ENCODE measurements around the gene PXDC1. TPM values are rescaled to one million over a fixed set of nuclear protein-coding genes. Genes with fewer than 3 reads are reported as not detected.
"Not testable (repeated sequence)": the region's sequence is repeated elsewhere in the genome, so short reads cannot be mapped to it uniquely, and the experiment has no call there.

Gene PXDC1
- total and polyA plus RNA-seq, 4 donors = 21.0 to 53.8 (median 43.3) TPM

- Histone ChIP-seq H3K4me1 (ENCODE audit: control insufficient read depth in 5 of 5, insufficient read depth in 5 of 5, low read length in 5 of 5) (peaks cover 2 to 7% (median 4%) of the 10 kb centered on the region in 5 donors), H3K9ac (ENCODE audit: insufficient read depth in 1 of 2, low read length in 2 of 2) (no peak overlapping the region), H3K36me3 (ENCODE audit: control insufficient read depth in 4 of 4, insufficient read depth in 4 of 4, low read length in 4 of 4) (no peaks in the 10 kb centered on the region), H3K27ac (ENCODE audit: low read depth in 1 of 2, low read length in 1 of 2) (no peak overlapping the region), H3K27me3 (ENCODE audit: control insufficient read depth in 3 of 3, insufficient read depth in 3 of 3, low read length in 2 of 3) (no peaks in the 10 kb centered on the region), H3K9me3 (ENCODE audit: control insufficient read depth in 4 of 4, insufficient read depth in 3 of 4, low read length in 3 of 4) (peaks cover 0 to 2% (median 0%) of the 10 kb centered on the region in 4 donors), H3K4me3 (no peak overlapping the region)
- TF ChIP-seq CTCF (IDR thresholded peaks at IDR 0.05; ENCODE audit: control extremely low read depth, extremely low read depth) = no peak
- ATAC-seq (ENCODE audit: insufficient read depth, low FRiP score) = no peak
- WGBS, 2 donors = 76% methylated on average over 10 of the region's 10 CpGs
- no peak for DNase-seq
Measured at GRCh38 chr6:3770023-3770720, 18.7 kb upstream of the PXDC1 start.

DNA sequence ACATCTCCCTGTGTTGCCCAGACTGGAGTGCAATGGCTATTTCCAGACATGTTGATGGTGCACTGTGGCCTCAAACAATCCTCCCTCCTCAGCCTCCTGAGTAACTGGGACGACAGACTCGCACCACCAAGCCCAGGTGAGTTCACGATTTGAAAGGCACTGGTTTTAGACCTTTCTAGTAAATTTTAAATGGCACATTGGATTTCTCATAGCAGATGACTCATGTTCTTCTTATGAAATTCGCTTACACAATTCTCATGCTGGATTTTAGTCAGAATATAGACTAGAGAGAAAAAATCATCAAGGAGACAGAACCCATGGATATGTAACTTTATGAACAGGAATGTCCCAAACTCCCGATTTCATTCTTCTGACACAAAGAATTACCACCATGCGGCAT lies 18.1 kb upstream of the PXDC1 start:
- peaks cover 0 to 2% (median 0%) of the 10 kb centered on the region in 4 donors for H3K9me3 ChIP-seq (ENCODE audit: control insufficient read depth in 4 of 4, insufficient read depth in 3 of 4, low read length in 3 of 4)
- no peak overlapping the region for H3K27ac ChIP-seq (ENCODE audit: low read depth in 1 of 2, low read length in 1 of 2)
- no peak for TF ChIP-seq CTCF (IDR thresholded peaks at IDR 0.05; ENCODE audit: control extremely low read depth, extremely low read depth)
- H3K27me3 ChIP-seq (ENCODE audit: control insufficient read depth in 3 of 3, insufficient read depth in 3 of 3, low read length in 2 of 3) = no peaks in the 10 kb centered on the region
- H3K9ac ChIP-seq (ENCODE audit: insufficient read depth in 1 of 2, low read length in 2 of 2) = no peak overlapping the region
- no peak overlapping the region for H3K4me3 ChIP-seq
- H3K4me1 ChIP-seq (ENCODE audit: control insufficient read depth in 5 of 5, insufficient read depth in 5 of 5, low read length in 5 of 5) = peaks cover 2 to 7% (median 4%) of the 10 kb centered on the region in 5 donors
- ATAC-seq (ENCODE audit: insufficient read depth, low FRiP score) (no peak), DNase-seq (no peak)
- 84 to 88% methylated on average over 6 of the region's 6 CpGs for WGBS, 2 donors
- no peaks in the 10 kb centered on the region for H3K36me3 ChIP-seq (ENCODE audit: control insufficient read depth in 4 of 4, insufficient read depth in 4 of 4, low read length in 4 of 4)

DNA sequence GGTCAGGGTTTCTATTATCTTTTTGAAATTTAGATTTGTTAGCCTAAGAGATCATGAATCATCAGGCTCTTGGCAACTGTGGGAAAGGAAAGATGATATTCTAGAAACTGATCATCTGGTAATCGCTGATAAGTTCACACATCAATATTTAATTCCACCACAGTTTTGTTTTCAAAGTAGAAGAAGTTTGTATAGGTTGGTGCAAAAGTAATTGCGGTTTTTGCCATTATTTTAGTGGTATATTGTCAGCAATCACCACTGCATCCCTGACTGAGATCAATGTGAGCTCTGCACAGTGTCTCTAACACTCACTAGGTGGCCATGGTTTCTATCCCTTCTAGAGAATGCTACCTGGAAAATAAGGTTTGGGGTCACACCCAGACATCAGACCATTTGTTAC lies 17.0 kb upstream of the PXDC1 start:
- H3K36me3 ChIP-seq (ENCODE audit: control insufficient read depth in 4 of 4, insufficient read depth in 4 of 4, low read length in 4 of 4) = no peaks in the 10 kb centered on the region
- peaks cover 0 to 7% (median 2%) of the 10 kb centered on the region in 5 donors for H3K4me1 ChIP-seq (ENCODE audit: control insufficient read depth in 5 of 5, insufficient read depth in 5 of 5, low read length in 5 of 5)
- DNase-seq (no peak), ATAC-seq (ENCODE audit: insufficient read depth, low FRiP score) (no peak)
- no peak for TF ChIP-seq CTCF (IDR thresholded peaks at IDR 0.05; ENCODE audit: control extremely low read depth, extremely low read depth)
- no peaks in the 10 kb centered on the region for H3K27me3 ChIP-seq (ENCODE audit: control insufficient read depth in 3 of 3, insufficient read depth in 3 of 3, low read length in 2 of 3)
- WGBS, 2 donors = 91 to 93% methylated on average over 2 of the region's 2 CpGs
- no peak overlapping the region for H3K27ac ChIP-seq (ENCODE audit: low read depth in 1 of 2, low read length in 1 of 2)
- H3K9me3 ChIP-seq (ENCODE audit: control insufficient read depth in 4 of 4, insufficient read depth in 3 of 4, low read length in 3 of 4) = peaks cover 0 to 2% (median 0%) of the 10 kb centered on the region in 4 donors
- H3K4me3 ChIP-seq = no peak overlapping the region
- no peak overlapping the region for H3K9ac ChIP-seq (ENCODE audit: insufficient read depth in 1 of 2, low read length in 2 of 2)

- ATAC-seq (ENCODE audit: insufficient read depth, low FRiP score) = not testable (repeated sequence)
Measured at GRCh38 chr6:3767483-3767882, 16.0 kb upstream of the PXDC1 start.

More at GRCh38 chr6:3767483-3767882, 16.0 kb upstream of the PXDC1 start:
- not testable (repeated sequence) for DNase-seq; H3K4me3 ChIP-seq; H3K9ac ChIP-seq (ENCODE audit: insufficient read depth in 1 of 2, low read length in 2 of 2); H3K9me3 ChIP-seq (ENCODE audit: control insufficient read depth in 4 of 4, insufficient read depth in 3 of 4, low read length in 3 of 4); H3K27me3 ChIP-seq (ENCODE audit: control insufficient read depth in 3 of 3, insufficient read depth in 3 of 3, low read length in 2 of 3); H3K36me3 ChIP-seq (ENCODE audit: control insufficient read depth in 4 of 4, insufficient read depth in 4 of 4, low read length in 4 of 4); H3K27ac ChIP-seq (ENCODE audit: low read depth in 1 of 2, low read length in 1 of 2); H3K4me1 ChIP-seq (ENCODE audit: control insufficient read depth in 5 of 5, insufficient read depth in 5 of 5, low read length in 5 of 5)
- WGBS, 2 donors = 88 to 94% methylated on average over 6 of the region's 6 CpGs

All from lung (tissue), 12 donors.